ENCODE data around the gene ST8SIA6. TPM values are rescaled to one million over a fixed set of nuclear protein-coding genes. Genes with fewer than 3 reads are reported as not detected.

Gene ST8SIA6
- total RNA-seq, 1 experiment from 2014 or later = not detected

- H3K9me3 ChIP-seq (ENCODE audit: low read length) = no peaks in the 10 kb centered on the region
- H2AFZ ChIP-seq (ENCODE audit: low read length) = no peak overlapping the region
- intact Hi-C loops (cut with micrococcal nuclease) = loop anchor here (10.0 kb wide), 1 partner anchor 68 kb away; no protein-coding TSS in a partner anchor
- no peak overlapping the region for H3K4me3 ChIP-seq (ENCODE audit: low read length)
- no peaks in the 10 kb centered on the region for H4K20me1 ChIP-seq (ENCODE audit: low read length)
- no peak for TF ChIP-seq CTCF (conservative IDR thresholded peaks at IDR 0.05; ENCODE audit: low read depth, low read length)
- TF ChIP-seq EZH2 (IDR thresholded peaks at IDR 0.05; ENCODE audit: low read length, unreplicated experiment) = no peak
- TF ChIP-seq EZH2phosphoT487 (IDR thresholded peaks at IDR 0.05; ENCODE audit: borderline replicate concordance, low read length) = no peak
- ChIA-PET POLR2A (ENCODE audit: unreplicated experiment) (no interaction called here), CTCF (no interaction called here)
- H3K4me1 ChIP-seq (ENCODE audit: insufficient read depth, low read length) = no peaks in the 10 kb centered on the region
- ATAC-seq = no peak
- DNase-seq = no peak
- no peak overlapping the region for H3K9ac ChIP-seq (ENCODE audit: low read length)
- no peaks in the 10 kb centered on the region for H3K79me2 ChIP-seq (ENCODE audit: low read length)
- no TSS peak for BruUV-seq (replicated peaks)
- no peak overlapping the region for H3K27ac ChIP-seq (ENCODE audit: low read length)
- H3K4me2 ChIP-seq (ENCODE audit: low read length) = no peak overlapping the region
- no peaks in the 10 kb centered on the region for H3F3A ChIP-seq (ENCODE audit: low read length, unreplicated experiment)
- H3K27me3 ChIP-seq (ENCODE audit: low read length) = no peaks in the 10 kb centered on the region
- H3K36me3 ChIP-seq (ENCODE audit: low read depth, low read length) = no peaks in the 10 kb centered on the region
- H3K9me2 ChIP-seq (replicated peaks; ENCODE audit: low read length) = no peaks in the 10 kb centered on the region
Measured at GRCh38 chr10:17422931-17423330, 31.5 kb downstream of the ST8SIA6 start.

GRCh38 chr10:17418249-17418648, 36.1 kb downstream of the ST8SIA6 start:
- no peak for DNase-seq
- Histone ChIP-seq H3K79me2 (ENCODE audit: low read length) (no peaks in the 10 kb centered on the region), H3K9me3 (ENCODE audit: low read length) (no peaks in the 10 kb centered on the region), H3K27me3 (ENCODE audit: low read length) (no peaks in the 10 kb centered on the region), H3K4me1 (ENCODE audit: insufficient read depth, low read length) (no peaks in the 10 kb centered on the region), H3F3A (ENCODE audit: low read length, unreplicated experiment) (no peaks in the 10 kb centered on the region), H2AFZ (ENCODE audit: low read length) (no peak overlapping the region), H3K9ac (ENCODE audit: low read length) (no peak overlapping the region), H3K4me3 (ENCODE audit: low read length) (no peak overlapping the region), H3K9me2 (replicated peaks; ENCODE audit: low read length) (no peaks in the 10 kb centered on the region), H3K27ac (ENCODE audit: low read length) (no peak overlapping the region), H3K36me3 (ENCODE audit: low read depth, low read length) (no peaks in the 10 kb centered on the region), H3K4me2 (ENCODE audit: low read length) (no peak overlapping the region), H4K20me1 (ENCODE audit: low read length) (no peaks in the 10 kb centered on the region)
- no TSS peak for BruUV-seq (replicated peaks)
- intact Hi-C loops (cut with micrococcal nuclease) = no loop called here
- no peak for ATAC-seq
- POLR2A ChIA-PET (ENCODE audit: unreplicated experiment) = no interaction called here
- no peak for TF ChIP-seq EZH2phosphoT487 (IDR thresholded peaks at IDR 0.05; ENCODE audit: borderline replicate concordance, low read length)
- TF ChIP-seq CTCF (conservative IDR thresholded peaks at IDR 0.05; ENCODE audit: low read depth, low read length) = no peak
- TF ChIP-seq EZH2 (IDR thresholded peaks at IDR 0.05; ENCODE audit: low read length, unreplicated experiment) = no peak
- CTCF ChIA-PET = no interaction called here

GRCh38 chr10:17416442-17417211, 37.8 kb downstream of the ST8SIA6 start:
- TF ChIP-seq EZH2 (IDR thresholded peaks at IDR 0.05; ENCODE audit: low read length, unreplicated experiment) (no peak), CTCF (conservative IDR thresholded peaks at IDR 0.05; ENCODE audit: low read depth, low read length) (no peak), EZH2phosphoT487 (IDR thresholded peaks at IDR 0.05; ENCODE audit: borderline replicate concordance, low read length) (no peak)
- intact Hi-C loops (cut with micrococcal nuclease) = no loop called here

More at GRCh38 chr10:17416442-17417211, 37.8 kb downstream of the ST8SIA6 start:
- ChIA-PET CTCF (no interaction called here), POLR2A (ENCODE audit: unreplicated experiment) (no interaction called here)
- DNase-seq (no peak), ATAC-seq (no peak)
- H3K4me2 ChIP-seq (ENCODE audit: low read length) = no peak overlapping the region
- H4K20me1 ChIP-seq (ENCODE audit: low read length) = no peaks in the 10 kb centered on the region
- H3K9me2 ChIP-seq (replicated peaks; ENCODE audit: low read length) = no peaks in the 10 kb centered on the region
- no peaks in the 10 kb centered on the region for H3K36me3 ChIP-seq (ENCODE audit: low read depth, low read length)
- no peaks in the 10 kb centered on the region for H3K4me1 ChIP-seq (ENCODE audit: insufficient read depth, low read length)
- no peak overlapping the region for H3K4me3 ChIP-seq (ENCODE audit: low read length)
- H3K9ac ChIP-seq (ENCODE audit: low read length) = no peak overlapping the region
- BruUV-seq (replicated peaks) = no TSS peak
- H3K79me2 ChIP-seq (ENCODE audit: low read length) = no peaks in the 10 kb centered on the region
- no peaks in the 10 kb centered on the region for H3K27me3 ChIP-seq (ENCODE audit: low read length)
- H2AFZ ChIP-seq (ENCODE audit: low read length) = no peak overlapping the region
- H3K9me3 ChIP-seq (ENCODE audit: low read length) = no peaks in the 10 kb centered on the region
- H3K27ac ChIP-seq (ENCODE audit: low read length) = no peak overlapping the region
- H3F3A ChIP-seq (ENCODE audit: low read length, unreplicated experiment) = no peaks in the 10 kb centered on the region
